NCI-H1092 (cell line): ENCODE results near the gene CPM.
"Not testable (repeated sequence)": the region's sequence is repeated elsewhere in the genome, so short reads cannot be mapped to it uniquely, and the experiment has no call there.

Experiments used
- DNase-seq: peaks from one replicate; lab custom pipeline; 2025; lab: John Stamatoyannopoulos, UW

CPM gene

GRCh38 chr12:68825569-68826217, 107.3 kb downstream of the CPM start:
- DNase-seq = no peak

DNA sequence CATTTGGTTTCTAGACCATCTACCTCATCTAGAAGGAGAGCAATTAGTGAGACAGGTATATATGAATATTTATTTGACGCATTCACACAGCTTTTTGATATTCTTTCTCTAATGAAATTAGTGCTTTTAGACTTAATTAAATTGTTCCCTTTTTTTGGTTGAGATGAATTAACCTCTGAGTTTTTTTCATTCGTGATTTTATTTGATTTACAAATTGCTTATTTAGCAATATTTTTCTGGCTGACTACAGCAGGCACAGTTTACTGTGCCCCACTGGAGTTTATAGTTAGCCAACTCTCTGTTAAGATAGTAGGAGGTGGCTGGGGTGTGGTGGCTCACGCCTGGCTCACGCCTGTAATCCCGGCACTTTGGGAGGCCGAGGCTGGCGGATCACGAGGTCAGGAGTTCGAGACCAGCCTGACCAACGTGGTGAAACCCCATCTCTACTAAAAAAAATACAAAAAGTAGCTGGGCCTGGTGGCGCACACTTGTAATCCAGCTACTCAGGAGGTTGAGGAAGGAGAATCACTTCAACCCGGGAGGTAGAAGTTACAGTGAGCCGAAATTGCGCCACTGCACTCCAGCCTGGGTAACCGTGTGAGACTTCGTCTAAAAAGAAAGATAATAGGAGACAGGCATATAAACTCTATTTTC, 108.2 kb downstream of the CPM start:
- no peak for DNase-seq

GRCh38 chr12:68824131-68824530, 108.8 kb downstream of the CPM start:
- no peak for DNase-seq

DNA sequence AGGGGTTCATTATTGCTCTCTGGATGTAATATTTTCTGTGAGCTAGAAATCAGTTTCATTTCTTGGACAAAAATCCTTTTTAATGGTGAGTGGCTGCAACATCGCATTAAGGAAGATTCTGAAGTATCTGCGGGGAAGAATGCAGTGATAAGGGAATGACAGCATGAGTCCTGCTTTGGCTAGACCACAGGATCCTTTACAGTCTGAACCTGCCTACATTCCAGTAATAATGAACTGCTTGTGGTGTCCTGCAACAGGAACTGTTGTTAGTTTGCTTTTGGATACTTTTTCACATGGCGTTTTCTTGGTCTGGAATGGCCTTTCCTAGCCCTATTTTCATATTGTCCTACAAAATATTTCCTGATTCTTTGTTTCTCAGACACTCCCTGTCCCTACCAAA, 109.3 kb downstream of the CPM start:
- DNase-seq = no peak

DNA sequence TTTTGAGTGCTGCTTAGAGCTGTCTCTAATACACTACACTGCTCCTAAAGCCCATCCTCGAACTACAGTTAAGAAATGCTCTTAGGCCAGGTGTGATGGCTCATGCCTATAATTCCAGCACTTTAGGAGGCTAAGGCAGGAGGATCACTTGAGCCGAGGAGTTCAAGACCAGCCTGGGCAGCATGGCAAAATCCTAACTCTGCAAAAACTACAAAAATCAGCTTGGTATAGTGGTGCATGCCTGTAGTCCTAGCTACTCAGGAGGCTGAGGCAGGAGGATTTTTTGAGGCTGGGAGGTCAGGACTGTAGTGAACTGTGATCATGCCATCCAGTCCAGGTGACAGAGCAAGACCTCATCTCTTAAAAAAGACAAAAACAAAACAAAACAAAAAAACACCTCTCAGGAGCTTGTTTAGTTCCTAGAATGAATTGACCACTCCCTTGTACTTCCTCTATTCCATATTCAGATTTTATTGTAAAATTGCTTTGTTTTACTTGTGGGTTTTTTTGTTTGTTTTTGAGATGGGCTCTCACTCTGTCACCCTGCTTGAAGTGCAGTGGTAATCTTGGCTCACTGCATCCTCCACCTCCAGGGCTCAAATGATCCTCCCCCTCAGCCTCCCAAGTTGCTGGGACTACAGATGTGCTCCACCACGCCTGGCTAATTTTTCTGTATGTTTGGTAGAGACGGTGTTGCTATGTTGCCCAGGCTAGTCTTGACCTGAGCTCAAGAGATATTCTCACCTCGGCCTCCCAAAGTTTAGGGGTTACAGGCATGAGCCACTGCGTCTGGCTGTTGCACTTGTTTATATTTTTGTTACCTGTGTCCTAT, 111.4 kb downstream of the CPM start:
- DNase-seq = no peak

DNA sequence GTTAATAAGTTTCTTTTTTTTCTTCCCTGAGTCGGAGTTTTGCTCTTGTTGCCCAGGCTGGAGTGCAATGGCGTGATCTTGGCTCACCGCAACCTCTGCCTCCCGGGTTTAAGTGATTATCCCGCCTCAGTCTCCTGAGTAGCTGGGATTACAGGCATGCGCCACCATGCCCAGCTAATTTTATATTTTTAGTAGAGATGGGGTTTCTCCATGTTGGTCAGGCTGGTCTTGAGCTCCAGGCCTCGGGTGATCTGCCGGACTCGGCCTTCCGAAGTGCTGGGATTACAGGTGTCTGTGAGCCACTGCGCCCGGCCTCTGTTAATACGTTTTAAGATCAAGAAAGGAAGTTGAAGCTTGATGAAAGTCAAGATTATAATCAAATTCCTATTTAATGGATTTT, 113.5 kb downstream of the CPM start:
- DNase-seq = not testable (repeated sequence)

DNA sequence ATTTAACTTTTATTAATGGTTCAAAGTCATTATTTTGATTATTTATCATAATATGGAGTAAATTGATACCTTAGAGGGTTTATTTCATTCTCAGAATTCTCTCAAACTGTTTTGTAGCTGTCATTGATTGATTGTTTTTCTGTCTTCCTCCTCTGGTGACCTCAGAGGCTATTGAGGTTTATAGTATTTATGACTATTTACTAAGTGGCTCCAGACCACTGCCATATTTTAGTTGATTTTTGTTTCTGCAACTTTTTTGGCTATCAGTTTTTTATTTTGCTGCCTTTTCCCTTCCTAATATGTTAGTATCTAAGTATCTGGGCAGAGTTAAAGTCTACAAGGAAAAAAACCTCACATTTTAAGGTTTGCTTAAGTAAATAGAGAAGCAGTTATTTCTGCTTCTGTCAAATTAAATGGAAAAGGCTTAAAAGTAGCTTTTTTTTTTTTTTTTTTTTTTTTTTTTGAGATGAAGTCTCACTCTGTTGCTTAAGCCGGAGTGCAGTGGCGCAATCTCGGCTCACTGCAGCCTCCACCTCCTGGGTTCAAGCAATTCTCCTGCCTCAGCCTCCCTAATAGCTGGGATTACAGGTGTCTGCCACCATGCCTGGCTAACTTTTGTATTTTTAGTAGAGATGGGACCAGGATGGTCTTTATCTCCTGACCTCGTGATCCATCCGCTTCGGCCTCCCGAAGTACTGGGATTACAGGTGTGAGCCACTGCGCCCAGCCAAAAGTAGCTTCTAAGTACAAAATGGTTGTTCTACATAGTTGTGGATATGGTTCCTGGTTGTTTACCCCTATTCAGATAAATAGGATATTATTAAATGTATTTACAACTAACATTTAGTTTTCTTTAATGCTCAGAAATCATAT, 116.8 kb downstream of the CPM start:
- no peak for DNase-seq

DNA sequence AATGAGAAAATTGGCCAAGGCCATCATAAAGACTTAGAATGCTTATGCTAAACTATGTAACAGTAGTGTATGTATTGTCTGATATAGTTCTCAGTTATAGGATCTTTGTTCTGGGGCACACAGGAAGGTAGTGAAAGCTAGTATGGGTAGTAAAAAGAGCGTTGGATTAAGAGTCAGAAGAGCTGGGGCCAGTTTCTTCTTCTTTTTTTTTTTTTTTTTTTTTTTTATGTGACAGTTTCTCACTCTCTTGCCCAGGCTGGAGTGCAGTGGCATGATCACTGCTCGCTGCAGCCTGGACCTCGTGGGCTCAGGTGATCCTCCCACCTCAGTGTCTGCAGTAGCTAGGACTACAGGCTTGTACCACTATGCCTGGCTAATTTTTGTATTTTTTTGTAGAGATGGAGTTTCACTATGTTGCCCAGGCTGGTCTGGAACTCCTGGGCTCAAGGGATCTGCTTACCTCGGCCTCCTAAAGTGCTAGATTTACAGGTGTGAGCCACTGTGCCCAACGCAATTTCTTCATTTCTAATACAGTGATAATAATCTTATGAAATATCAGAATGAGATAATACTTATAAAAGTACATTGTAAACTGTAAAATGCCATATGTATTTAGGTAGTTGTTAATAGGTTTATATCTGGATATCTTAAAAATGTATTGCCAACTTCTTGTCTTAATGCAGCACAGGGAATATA, 117.6 kb downstream of the CPM start:
- DNase-seq = no peak

DNA sequence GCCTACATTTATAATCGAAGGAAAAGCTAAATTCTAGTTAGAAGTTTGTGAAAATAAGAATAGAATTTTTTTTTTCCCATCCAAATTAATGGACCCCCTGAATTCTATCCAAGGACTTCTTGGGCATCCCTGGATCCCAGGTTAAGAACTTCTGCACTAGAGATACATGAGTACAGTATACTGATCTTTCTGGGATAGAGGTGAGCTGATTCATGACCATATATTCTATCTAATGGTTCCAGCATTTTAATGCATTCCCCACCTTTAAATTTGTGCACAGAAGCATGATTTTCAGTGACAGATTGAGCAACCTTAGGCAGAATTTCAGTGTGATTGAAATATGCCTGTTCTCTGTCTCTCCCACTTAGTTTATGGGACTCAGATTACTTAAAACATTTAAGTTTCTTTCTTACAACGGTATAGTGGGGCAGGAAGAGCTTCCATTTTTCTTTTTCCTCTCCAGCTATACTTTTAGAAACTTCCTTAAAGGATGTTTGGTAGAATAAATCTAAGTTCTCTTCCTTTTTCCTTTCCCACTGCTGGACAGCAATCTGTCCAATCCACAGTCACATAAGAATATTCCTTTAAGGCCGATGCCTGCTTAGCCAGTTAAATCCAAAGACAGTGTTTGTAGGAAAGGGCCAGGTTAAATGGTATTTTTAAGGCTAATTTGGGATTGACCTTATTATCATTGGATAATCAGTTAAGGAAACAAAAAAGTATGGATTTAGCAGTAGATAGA, 118.3 kb downstream of the CPM start:
- DNase-seq = no peak

DNA sequence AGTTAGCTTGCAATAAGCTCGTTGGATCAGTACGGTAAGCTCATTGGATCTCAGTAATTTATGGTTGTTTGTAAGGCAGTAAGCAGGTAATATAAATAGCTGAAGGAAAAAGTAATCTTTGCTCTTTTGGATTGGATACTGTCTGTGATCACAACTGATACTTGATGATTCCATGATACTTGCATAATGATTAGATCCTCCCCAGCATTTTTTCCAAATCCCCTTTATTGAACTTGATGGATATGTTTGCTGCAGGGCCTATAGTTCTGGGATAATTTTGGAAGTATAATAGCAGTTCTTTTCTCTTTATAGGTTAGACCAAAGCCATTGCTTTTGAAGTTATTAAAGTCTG, 119.8 kb downstream of the CPM start:
- no peak for DNase-seq

DNA sequence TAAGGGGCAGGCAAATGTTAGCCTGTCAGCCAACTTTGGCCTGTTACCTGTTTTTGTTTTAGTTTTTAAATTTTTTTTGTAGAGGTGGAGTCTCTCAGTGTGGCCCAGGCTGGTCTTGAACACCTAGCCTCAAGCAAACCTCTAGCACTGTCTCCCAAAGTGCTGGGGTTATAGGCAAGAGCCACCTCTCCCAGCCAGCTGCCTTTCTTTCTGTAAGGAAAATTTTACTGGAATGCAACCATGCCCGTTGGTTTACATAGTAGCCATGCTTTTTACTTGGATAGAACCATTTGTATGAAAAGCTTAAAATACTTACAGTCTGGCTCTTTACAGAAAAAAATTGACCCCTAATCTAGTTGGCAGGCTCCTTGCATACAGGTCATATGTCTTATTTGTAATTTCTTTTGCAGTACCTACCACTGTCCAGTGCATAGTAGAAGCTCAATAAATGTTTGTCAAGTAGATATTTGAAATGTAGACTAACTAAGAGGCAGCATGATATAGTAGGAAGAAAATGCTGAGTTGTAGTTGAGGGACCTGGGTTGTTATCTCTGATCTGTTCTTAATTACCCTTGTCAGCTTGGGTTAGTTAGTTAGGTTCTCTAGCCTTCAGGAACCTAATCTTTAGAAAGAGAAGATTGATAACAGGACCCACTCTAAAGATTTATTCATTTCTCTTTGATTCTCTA, 120.3 kb downstream of the CPM start:
- DNase-seq = no peak

GRCh38 chr12:68811573-68811972, 121.4 kb downstream of the CPM start:
- DNase-seq = not testable (repeated sequence)

- not testable (repeated sequence) for DNase-seq
These were observed 123.0 kb downstream of the CPM start for GRCh38 chr12:68810027-68810389.

- DNase-seq = no peak
These were observed 123.6 kb downstream of the CPM start for GRCh38 chr12:68809190-68810026.

DNA sequence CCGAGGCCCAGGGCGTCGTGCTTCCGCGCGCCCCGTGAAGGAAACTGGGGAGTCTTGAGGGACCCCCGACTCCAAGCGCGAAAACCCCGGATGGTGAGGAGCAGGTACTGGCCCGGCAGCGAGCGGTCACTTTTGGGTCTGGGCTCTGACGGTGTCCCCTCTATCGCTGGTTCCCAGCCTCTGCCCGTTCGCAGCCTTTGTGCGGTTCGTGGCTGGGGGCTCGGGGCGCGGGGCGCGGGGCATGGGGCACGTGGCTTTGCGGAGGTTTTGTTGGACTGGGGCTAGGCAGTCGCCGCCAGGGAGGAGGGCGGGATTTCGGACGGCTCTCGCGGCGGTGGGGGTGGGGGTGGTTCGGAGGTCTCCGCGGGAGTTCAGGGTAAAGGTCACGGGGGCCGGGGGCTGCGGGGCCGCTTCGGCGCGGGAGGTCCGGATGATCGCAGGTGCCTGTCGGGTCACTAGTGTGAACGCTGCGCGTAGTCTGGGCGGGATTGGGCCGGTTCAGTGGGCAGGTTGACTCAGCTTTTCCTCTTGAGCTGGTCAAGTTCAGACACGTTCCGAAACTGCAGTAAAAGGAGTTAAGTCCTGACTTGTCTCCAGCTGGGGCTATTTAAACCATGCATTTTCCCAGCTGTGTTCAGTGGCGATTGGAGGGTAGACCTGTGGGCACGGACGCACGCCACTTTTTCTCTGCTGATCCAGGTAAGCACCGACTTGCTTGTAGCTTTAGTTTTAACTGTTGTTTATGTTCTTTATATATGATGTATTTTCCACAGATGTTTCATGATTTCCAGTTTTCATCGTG, 124.4 kb downstream of the CPM start:
- DNase-seq = peak; percentile 18

DNA sequence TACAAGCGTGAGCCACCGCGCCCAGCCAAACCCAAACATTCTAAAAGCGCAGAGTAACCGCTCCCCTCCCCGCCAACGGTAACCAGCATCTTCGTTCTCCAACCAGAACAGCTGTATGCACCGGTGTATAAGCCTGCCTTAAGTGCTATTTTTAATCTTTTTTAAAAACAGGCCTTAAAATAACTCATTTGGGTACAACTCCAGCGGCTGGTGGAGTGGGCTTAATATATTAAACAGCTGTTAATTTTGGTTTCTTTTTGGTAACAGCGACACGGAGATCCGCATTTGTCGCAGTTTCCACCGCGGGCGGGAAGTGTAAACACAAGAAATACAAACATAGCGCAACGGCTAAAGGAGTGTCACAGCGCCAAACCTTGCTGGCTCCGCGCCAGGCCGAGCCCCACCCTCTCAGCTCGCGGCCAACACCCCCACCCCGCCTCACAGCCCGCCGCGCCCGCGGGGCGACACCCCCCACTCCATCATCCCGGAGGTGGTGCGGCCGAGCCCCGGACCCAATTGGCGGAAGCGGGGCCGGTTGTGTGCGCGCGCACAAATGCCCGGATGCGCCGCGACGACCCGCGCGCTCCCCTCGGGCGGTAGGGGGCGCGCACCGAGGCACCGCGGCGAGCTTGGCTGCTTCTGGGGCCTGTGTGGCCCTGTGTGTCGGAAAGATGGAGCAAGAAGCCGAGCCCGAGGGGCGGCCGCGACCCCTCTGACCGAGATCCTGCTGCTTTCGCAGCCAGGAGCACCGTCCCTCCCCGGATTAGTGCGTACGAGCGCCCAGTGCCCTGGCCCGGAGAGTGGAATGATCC, 125.2 kb downstream of the CPM start, which contains the start of gene MDM2:
TSS of gene MDM2 (plus strand) at position 602 of the 812 bp plus-strand sequence. CDS start 301 bp downstream, outside the sequence.
- DNase-seq = peak; percentile 87

- DNase-seq = not testable (repeated sequence)
These were observed 125.7 kb downstream of the CPM start for GRCh38 chr12:68807274-68807575.
